AML-193 (cell line): ENCODE measurements around the gene CFAP92.
A peak's percentile ranks its signal among the peaks of the same experiment; 100 is the strongest.

Experiments used
- DNase-seq, 2 experiments: peaks; one replicate each; lab custom pipeline; 2025; lab: John Stamatoyannopoulos, UW

The CFAP92 gene

DNA sequence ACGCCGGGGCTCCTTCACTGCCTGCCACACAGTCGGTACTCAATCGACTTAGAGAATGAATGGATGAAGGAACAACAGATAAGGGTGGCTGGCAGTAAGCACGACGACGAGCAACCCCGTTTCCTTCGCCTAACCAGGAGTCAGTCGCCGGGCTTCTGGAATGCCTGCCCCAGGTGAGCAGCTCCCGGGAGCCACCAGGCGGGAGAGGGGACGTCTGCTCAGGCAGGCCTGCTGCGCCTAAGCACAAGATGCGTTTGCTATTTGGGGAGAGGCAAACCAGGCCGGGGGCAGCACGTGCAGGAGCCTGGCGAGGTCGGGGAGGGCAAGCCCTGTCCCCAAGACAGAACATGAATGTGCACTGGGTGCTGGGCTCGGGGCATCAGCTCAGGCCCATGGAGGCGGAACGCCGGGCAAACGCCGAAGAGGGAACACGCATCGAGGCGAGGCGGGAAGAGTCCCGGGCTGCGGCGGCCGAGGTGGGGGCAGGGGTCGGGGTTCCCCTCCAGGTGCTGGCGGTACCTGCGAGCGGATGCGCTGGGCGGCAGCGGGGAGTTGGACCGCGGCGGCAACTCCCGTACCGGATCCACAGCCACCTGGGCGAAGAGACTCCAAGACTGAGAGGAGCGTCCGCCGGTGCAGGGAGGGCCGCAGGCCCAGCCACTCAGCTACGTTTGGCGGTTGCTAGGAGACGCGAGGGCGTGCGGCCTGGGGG lies at the start of gene CFAP92:
Gene CFAP92, minus strand, starts transcription at position 616 of the 712 bp plus-strand sequence. CDS start 772 bp downstream, outside the sequence.
- DNase-seq = no peak

GRCh38 chr3:129040579-129041300 lies 46.9 kb upstream of the CFAP92 start:
- DNase-seq = no peak

- no peak for DNase-seq
Measured at GRCh38 chr3:129040039-129040336, 46.1 kb upstream of the CFAP92 start.

DNA sequence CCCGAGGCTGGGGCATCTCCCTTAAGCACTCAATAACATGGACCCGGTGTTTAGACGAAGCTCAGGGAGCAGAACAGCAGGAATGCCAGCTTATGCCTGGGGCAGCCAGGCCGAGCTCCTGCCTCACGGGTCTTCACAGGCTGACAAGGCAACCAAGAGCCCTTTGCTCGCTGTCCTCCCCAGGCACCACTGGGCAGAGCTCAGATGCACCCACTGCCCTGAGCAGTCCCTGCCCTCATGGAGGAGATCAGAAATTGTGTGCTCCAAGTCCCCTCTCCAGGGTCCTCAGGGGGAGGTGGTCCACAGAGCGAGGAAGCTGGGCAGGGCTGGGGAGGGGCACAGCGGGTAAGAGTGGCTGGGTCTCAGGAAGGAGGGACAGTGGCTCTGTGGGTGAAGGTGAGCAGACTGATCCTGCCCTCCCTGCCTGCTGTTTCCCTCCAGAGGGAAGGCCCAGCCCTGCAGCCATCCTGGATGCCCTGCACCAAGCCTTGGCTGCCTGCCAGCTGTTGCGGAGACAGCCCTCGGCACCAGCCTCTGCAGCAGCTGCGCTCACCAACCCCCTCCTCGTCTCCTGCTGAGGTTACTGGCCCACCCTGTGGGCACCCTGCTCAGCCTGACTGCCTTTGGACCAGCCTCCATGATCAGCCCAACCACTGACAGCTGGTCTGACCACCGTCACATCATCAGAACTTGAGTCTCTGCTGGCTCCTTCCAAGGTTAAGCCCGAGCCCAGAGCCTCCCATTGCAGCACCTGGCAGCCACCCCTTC lies 45.6 kb upstream of the CFAP92 start:
- no peak for DNase-seq

DNA sequence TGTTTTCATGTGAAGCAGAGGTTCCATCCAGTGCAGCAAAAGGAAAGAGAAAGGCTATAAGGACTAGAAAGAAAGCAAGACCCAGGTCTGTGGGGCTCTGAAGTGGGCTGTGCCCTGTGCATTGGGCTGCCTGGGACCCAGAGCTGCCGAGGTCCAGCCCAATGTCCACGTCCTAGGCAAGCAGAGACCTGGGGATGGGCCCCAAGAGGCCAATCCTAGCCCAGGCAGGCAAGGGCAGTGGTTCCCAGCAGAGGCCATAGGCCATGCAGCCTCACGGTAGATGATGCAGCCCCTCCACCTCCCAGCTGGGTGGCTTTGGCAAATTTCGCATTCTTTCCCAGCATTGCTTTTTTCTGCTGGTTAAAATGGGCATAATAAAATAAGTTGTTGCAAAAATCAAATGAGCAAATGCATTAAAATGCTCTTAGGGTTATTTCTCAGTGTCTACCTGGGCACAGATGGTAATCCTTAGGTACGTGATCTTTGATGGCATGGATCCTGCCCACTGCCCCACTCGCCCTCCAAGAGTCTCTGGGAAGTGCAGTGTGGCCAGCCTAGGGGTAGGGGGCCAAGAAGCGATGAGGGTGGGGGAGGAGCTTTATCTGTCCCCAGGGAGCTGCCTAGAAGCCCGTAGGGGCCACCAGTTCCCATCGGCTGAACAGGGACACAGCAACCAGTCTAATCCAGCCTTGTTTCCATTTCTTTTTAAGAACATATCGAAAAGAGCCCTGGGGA lies 44.4 kb upstream of the CFAP92 start:
- no peak for DNase-seq

DNA sequence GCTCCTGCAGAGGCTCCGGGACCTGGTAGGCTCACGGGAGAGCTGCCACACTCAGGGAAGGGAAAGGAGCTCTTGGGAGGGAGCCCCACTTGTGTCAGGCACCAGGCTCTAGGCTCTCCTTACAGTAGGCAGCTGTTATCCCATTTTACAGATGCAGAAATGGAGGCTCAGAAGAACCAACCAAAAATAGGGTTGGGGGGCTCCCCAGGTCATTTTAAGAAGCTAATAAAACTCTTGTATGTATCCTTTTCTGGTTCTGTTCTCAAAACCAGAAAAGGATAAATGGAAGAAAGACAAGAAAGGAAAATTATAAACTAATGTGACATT lies 43.2 kb upstream of the CFAP92 start:
- DNase-seq = no peak

GRCh38 chr3:129036222-129037092 lies 42.6 kb upstream of the CFAP92 start:
- no peak for DNase-seq

DNA sequence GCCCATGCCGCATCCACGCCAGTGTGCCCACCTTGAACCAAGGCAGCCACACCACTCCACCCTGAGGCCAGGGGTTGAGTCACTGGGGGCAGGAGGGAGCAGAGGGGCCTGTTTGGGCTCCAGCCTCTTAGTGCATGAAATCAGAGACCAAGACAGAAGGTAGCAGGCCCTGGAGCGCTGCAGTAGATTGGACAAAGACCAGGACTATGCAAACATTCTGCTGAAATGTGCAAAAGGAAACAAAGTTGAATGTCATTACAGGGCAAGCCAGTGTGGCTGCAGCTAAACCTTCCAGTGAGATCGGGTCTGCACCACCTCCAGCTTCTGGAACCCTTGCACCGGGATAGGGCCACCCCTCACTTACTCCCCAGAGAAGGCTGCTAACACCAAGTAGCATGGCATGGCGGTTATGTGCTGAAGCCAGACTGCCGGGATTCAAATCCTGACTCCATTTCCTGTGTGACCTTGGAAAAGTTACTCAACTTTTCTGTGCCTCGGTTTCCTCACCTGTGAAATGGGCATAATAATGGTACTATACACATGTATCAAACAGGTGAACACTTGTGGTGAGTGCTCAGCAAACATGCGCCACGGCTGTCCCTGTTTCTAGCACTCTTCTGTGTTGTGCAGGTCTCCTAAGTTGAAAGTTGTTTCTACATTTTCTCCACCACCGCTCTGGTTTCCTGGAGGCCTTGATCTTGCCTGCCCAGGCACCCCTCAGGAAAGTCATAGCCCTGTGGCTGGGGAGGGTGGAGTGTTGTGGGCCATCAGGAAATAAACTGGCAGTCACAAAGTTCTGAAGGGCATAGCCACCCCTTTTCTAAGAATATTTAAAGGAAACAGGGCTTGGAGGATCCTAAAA lies 41.7 kb upstream of the CFAP92 start:
- DNase-seq = no peak

DNA sequence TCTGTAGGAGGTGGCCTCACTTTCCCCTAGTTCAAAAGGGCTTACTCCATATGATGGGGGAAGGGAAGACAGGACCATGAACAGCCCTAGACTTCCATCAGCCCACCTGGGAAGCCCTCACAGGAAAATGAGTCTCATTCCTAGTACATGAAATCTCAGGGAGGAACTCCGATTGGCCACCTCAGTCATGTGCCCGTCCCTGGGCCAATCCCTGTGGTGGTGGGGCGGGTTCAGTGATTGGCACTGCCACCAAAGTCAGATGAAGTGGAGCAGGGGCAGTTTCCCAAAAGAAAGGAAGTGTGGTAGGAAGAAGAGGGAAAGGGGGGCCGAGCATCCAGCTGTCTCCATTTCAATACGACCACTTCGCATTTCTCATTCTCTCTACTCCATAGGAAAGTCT lies 40.8 kb upstream of the CFAP92 start:
- no peak for DNase-seq

DNA sequence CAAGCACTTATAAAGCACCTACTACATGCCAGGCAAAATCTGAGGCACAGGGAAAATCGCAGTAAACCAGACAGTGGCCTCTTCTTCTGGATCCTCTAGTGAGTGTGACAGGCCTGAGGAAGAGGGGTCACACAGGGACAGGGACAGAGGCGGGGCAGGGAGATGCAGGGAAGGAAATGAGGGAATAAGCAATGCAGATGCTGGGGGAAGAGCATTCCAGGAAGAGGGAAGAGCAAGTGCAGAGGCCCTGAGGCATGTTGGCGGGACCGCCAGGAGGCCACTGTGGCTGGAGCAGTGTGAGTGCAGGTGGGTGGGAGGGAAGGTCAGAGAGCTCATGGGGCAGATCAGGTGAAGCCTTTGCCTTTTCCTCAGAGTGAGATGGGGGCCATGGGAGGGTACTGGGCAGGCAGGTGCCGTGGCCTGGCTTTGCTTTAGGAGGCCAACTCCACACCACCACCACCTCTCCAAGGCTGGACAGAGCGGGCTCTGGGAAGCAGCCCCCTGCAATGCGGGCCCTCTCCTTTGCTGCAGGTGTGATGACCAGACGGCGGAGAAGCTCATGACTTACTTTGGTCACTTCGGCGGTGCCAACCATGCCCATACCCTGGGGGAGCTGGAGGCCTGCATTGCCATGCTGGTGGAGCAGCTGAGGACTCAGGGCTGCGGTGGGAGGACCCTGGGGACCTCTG lies 39.9 kb upstream of the CFAP92 start:
- no peak for DNase-seq

GRCh38 chr3:129033151-129033550 lies 39.3 kb upstream of the CFAP92 start:
- no peak for DNase-seq

DNA sequence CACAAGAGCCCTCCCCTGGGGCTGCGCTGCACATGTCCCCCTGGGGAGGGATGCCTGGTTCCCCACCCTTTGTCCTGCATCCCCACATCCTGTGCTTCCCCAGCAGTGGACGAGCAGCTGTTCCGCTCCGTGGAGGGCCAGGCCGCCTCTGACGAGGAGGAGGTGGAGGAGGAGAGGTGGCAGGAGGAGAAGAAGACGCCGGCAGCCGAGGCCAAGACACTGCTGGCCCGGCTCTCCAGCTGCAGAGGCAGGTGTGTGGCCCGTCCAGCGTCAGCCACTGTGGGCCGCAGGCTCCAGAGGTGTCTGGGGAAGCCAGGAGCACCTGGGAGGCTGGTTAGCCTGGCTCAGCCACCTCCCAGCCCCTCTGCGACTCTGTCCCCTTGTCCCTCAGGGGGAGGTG lies 38.8 kb upstream of the CFAP92 start:
- DNase-seq = no peak

DNA sequence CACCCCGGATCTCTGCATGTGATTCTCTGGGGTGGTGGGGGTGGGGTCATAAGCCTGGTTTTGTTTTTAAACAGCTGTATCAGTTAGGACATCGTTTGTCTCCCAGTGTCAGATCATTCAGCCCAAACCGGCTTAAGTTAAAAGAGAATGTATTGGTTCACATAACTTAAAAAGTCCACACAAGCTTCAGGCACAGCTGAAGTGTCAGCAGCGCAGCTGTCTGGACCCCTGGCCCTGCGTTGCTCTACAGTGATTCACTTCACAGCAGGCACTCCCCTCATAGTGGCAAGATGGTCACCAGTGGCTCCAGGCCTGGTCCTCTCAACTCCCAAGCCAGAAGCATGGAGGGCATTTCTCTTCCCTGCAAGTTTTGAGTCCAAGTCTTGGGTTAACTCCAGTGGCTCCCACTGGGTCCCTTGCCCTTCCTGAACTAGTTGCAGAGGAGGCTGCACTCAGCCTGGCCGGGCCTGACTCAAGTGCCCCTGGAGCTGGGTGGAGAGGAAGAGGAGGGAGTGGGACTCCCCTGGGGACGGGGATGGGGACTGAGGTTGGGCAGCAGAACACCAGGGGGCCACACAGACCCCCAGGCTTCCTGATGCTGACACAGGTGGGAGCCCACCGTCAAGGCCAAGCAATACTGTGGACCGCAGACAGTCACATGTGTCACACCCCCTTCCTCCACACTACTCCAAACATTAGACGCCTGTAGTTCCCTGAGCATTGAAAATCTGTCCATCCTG lies 37.8 kb upstream of the CFAP92 start:
- no peak for DNase-seq

DNA sequence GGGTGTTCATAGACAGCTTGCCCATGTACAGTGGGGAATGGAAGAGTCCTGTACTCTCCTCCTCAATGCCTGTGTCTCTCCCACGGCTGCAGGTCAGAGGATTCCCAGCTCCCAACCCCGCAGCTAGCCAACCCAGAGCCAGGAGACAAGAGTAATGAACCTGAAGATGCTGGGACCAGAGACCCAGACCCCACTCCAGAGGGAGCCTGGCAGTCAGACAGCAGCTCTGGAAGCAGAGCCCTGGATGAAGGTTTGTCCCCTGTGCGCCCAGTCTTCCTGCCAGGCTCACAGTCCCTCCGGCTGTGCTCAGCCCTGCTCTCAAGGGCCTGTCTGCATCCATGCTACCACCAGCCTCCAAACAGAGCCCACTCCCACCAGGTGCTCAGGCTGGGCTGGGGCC lies 36.7 kb upstream of the CFAP92 start:
- DNase-seq = no peak

GRCh38 chr3:129028866-129029265 lies 35.0 kb upstream of the CFAP92 start:
- DNase-seq = no peak

- DNase-seq = no peak
Measured at GRCh38 chr3:129027544-129027880, 33.6 kb upstream of the CFAP92 start.

DNA sequence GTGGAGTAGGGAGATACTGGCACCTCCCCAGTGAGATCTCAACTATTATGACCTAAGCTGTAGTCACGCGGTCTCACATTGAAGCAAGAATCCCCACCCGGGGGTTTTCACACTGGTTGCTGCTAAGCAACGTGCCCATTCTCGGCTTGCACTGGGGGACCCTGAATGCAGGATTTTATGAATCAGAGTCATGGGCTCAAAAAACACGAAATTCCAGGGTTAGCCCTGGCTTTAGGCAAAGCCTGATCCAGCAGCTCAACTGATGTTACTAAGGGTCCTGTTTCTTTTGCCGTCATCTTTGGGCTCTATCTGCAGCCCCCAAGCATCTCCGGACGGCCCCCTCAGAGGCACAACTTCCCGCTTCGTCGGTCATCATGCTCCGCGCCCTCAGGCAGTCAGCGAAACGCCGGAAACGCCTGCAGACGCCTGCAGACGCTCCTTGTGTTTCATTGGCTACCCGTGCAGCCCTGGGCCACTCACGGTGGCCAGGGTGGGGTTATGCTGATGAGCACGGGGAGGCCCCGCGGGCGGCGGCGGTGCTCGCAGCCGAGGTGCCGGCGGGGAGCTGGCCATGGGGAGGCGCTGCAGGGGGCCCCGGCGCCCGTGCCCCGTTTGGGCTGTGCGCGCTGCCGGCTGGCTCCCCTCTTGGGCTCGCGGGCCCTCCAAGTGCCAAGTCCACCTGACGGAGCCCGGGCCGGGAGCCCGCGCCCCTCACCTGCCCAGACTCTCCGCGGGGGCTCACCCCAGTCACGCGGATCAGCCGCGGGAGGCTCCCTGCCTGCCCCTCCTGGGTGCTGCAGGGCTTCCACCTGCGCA lies 33.1 kb upstream of the CFAP92 start:
- DNase-seq = peak; percentile 96

DNA sequence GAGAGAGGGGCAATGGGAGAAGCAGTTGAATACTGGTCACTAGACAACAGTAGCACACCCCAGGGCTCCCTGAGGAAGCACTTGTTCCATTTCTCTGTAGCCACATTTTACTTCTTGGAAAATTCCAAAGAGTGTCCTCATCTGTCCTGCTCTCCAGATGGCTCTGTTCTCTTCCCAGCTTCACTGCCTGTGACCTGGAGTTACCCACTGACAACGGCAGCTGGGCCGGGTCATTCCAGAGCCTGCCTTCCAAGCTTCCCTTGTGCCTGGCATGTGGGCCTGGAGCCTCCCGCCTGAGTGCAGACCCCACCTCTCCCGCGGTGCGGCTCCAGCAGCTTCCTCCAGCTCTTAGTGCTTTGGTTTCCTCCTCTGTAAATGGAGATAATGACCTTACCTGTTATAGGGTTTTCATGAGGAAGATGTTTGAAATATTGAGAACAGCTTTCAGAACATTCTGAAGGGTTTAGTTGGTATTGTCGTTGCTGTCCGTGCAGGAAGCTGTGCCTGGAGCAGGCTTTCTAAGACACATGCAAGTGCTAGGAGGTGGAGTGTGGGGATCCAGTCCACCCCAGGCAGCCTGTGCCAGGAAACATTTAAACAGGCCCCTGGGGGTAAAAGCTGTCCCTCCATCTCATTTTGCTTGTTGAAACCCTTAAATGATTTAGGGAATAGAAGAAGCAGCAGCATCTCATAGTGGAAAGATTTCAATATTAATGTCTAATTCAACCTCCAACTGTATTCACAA lies 32.0 kb upstream of the CFAP92 start:
- DNase-seq = no peak
